ENCODE results near the gene PREP.

The PREP gene

GRCh38 chr6:105330364-105330763 lies 72.5 kb downstream of the PREP start:
- Histone ChIP-seq H3K36me3 (ENCODE audit: control insufficient read depth in 2 of 2, insufficient read depth in 2 of 2, low read length in 2 of 2) (peaks cover 33 to 37% of the 10 kb centered on the region in 2 donors), H3K9ac (ENCODE audit: low read depth in 1 of 2, low read length in 2 of 2) (no peak overlapping the region), H3K27me3 (ENCODE audit: control insufficient read depth in 2 of 2, insufficient read depth in 2 of 2, low read length in 2 of 2) (no peaks in the 10 kb centered on the region), H3K9me3 (ENCODE audit: control insufficient read depth in 2 of 2, low read length in 2 of 2) (no peaks in the 10 kb centered on the region), H3K4me1 (ENCODE audit: control insufficient read depth in 2 of 2, insufficient read depth in 2 of 2, low read length in 2 of 2) (peaks cover 0 to 11% of the 10 kb centered on the region in 2 donors), H3K4me3 (ENCODE audit: low read length in 2 of 2) (no peak overlapping the region), H3K27ac (ENCODE audit: low read depth in 2 of 2, low read length in 2 of 2) (no peak overlapping the region)

DNA sequence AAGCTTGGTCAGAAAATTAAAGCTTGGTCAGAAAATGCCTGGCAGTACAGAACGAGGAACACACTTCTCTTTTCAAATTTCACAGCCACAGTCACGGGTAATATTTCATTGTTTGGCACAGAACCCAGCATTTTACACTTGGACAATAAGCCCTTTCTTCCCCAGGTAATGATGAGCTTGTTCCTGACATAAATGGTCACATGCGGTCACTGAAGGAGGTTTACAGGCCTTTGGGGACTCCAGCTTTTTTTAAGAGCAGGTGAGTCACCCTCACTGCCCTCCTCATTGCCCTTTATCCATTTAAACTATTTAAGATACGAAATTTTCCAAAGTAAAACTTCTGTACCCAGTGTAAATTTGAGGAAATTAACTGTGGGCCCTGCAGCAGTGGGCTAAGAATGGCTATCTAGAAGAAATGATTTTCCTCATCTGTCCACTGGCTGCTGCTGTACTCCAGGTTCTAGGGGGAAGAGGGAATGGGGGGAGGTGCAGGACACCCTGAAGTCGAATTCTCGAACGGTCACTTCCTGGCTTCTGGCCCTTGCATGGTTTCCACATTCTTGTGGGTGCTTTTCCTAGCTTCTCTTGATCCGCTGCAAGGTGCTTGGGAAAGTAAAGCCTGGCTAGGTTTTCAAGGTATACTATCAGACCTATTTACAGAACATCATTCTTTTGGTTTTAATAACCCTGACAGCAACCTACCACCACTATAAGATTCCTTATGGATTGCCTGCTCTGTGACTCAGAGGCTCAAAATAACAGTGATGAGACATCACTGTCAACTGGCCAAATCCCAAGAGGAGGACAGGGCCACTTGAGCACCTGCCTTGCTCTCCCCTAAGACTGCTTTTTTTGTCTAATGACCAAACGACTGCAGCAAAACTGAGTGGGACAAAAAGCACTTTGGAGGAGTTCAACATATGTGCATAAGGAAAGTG lies 75.8 kb downstream of the PREP start:
- Histone ChIP-seq H3K9ac (ENCODE audit: low read depth in 1 of 2, low read length in 2 of 2) (no peak overlapping the region), H3K4me3 (ENCODE audit: low read length in 2 of 2) (no peak overlapping the region), H3K36me3 (ENCODE audit: control insufficient read depth in 2 of 2, insufficient read depth in 2 of 2, low read length in 2 of 2) (peaks cover 35 to 52% of the 10 kb centered on the region in 2 donors), H3K27me3 (ENCODE audit: control insufficient read depth in 2 of 2, insufficient read depth in 2 of 2, low read length in 2 of 2) (no peaks in the 10 kb centered on the region), H3K9me3 (ENCODE audit: control insufficient read depth in 2 of 2, low read length in 2 of 2) (no peaks in the 10 kb centered on the region), H3K27ac (ENCODE audit: low read depth in 2 of 2, low read length in 2 of 2) (peak overlapping the region in 1 of 2 donors; percentile 25), H3K4me1 (ENCODE audit: control insufficient read depth in 2 of 2, insufficient read depth in 2 of 2, low read length in 2 of 2) (peaks cover 0 to 11% of the 10 kb centered on the region in 2 donors)

- no peak overlapping the region for H3K9ac ChIP-seq (ENCODE audit: low read depth in 1 of 2, low read length in 2 of 2)
- H3K27ac ChIP-seq (ENCODE audit: low read depth in 2 of 2, low read length in 2 of 2): peak overlapping the region in 1 of 2 donors; percentile 25
- H3K4me3 ChIP-seq (ENCODE audit: low read length in 2 of 2): no peak overlapping the region
- H3K27me3 ChIP-seq (ENCODE audit: control insufficient read depth in 2 of 2, insufficient read depth in 2 of 2, low read length in 2 of 2): no peaks in the 10 kb centered on the region
- H3K9me3 ChIP-seq (ENCODE audit: control insufficient read depth in 2 of 2, low read length in 2 of 2): no peaks in the 10 kb centered on the region
- peaks cover 31 to 52% of the 10 kb centered on the region in 2 donors for H3K36me3 ChIP-seq (ENCODE audit: control insufficient read depth in 2 of 2, insufficient read depth in 2 of 2, low read length in 2 of 2)
- peaks cover 0 to 11% of the 10 kb centered on the region in 2 donors for H3K4me1 ChIP-seq (ENCODE audit: control insufficient read depth in 2 of 2, insufficient read depth in 2 of 2, low read length in 2 of 2)
These were observed 76.7 kb downstream of the PREP start for GRCh38 chr6:105326216-105326615.

- H3K4me3 ChIP-seq (ENCODE audit: low read length in 2 of 2): no peak overlapping the region
- no peak overlapping the region for H3K27ac ChIP-seq (ENCODE audit: low read depth in 2 of 2, low read length in 2 of 2)
- no peaks in the 10 kb centered on the region for H3K9me3 ChIP-seq (ENCODE audit: control insufficient read depth in 2 of 2, low read length in 2 of 2)
- H3K9ac ChIP-seq (ENCODE audit: low read depth in 1 of 2, low read length in 2 of 2): no peak overlapping the region
- H3K36me3 ChIP-seq (ENCODE audit: control insufficient read depth in 2 of 2, insufficient read depth in 2 of 2, low read length in 2 of 2): peaks cover 31 to 53% of the 10 kb centered on the region in 2 donors
- H3K4me1 ChIP-seq (ENCODE audit: control insufficient read depth in 2 of 2, insufficient read depth in 2 of 2, low read length in 2 of 2): peaks cover 0 to 11% of the 10 kb centered on the region in 2 donors
- no peaks in the 10 kb centered on the region for H3K27me3 ChIP-seq (ENCODE audit: control insufficient read depth in 2 of 2, insufficient read depth in 2 of 2, low read length in 2 of 2)
These were observed 78.4 kb downstream of the PREP start for GRCh38 chr6:105324386-105324950.

DNA sequence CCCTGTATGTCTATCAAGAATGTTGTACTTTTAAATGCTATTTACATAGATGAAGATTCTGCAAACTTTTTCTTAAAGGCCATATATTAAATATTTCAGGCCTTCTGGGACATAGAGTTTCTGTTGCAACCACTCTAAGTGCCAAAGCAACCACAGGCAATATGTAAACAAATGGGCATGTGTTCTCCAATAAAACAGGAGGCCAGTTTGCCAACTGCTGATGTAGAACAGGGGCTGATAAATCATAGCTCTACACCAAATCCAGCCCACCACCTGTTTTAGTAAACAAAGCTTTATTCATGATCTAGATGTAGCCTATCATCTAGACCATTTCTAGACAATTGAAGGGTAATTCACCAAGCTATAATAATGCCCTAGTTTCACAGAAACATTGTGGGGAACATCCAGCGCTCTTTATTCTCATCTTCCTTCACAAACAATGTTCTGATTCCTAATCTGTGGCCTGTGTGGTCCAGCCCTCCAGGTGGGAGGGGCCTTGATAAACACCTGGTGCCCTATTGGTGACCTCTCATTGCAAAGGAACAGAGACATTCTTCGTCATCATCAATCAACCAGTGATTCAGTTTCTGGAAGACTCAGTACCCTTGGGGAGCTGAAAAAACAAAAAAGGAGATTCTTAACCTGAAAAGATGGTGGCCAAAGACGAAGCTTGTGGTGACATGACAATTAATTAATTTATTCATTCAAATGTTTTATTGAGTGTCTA lies 80.2 kb downstream of the PREP start:
- H3K9me3 ChIP-seq (ENCODE audit: control insufficient read depth in 2 of 2, low read length in 2 of 2): no peaks in the 10 kb centered on the region
- H3K27ac ChIP-seq (ENCODE audit: low read depth in 2 of 2, low read length in 2 of 2): no peak overlapping the region
- H3K4me1 ChIP-seq (ENCODE audit: control insufficient read depth in 2 of 2, insufficient read depth in 2 of 2, low read length in 2 of 2): peaks cover 0 to 11% of the 10 kb centered on the region in 2 donors
- peaks cover 32 to 49% of the 10 kb centered on the region in 2 donors for H3K36me3 ChIP-seq (ENCODE audit: control insufficient read depth in 2 of 2, insufficient read depth in 2 of 2, low read length in 2 of 2)
- no peak overlapping the region for H3K9ac ChIP-seq (ENCODE audit: low read depth in 1 of 2, low read length in 2 of 2)
- H3K4me3 ChIP-seq (ENCODE audit: low read length in 2 of 2): no peak overlapping the region
- H3K27me3 ChIP-seq (ENCODE audit: control insufficient read depth in 2 of 2, insufficient read depth in 2 of 2, low read length in 2 of 2): no peaks in the 10 kb centered on the region

GRCh38 chr6:105321728-105322127 lies 81.2 kb downstream of the PREP start:
- H3K4me1 ChIP-seq (ENCODE audit: control insufficient read depth in 2 of 2, insufficient read depth in 2 of 2, low read length in 2 of 2): peaks cover 0 to 6% of the 10 kb centered on the region in 2 donors
- no peak overlapping the region for H3K9ac ChIP-seq (ENCODE audit: low read depth in 1 of 2, low read length in 2 of 2)
- H3K36me3 ChIP-seq (ENCODE audit: control insufficient read depth in 2 of 2, insufficient read depth in 2 of 2, low read length in 2 of 2): peaks cover 37 to 53% of the 10 kb centered on the region in 2 donors
- no peak overlapping the region for H3K27ac ChIP-seq (ENCODE audit: low read depth in 2 of 2, low read length in 2 of 2)
- H3K4me3 ChIP-seq (ENCODE audit: low read length in 2 of 2): no peak overlapping the region
- H3K9me3 ChIP-seq (ENCODE audit: control insufficient read depth in 2 of 2, low read length in 2 of 2): no peaks in the 10 kb centered on the region
- H3K27me3 ChIP-seq (ENCODE audit: control insufficient read depth in 2 of 2, insufficient read depth in 2 of 2, low read length in 2 of 2): no peaks in the 10 kb centered on the region

DNA sequence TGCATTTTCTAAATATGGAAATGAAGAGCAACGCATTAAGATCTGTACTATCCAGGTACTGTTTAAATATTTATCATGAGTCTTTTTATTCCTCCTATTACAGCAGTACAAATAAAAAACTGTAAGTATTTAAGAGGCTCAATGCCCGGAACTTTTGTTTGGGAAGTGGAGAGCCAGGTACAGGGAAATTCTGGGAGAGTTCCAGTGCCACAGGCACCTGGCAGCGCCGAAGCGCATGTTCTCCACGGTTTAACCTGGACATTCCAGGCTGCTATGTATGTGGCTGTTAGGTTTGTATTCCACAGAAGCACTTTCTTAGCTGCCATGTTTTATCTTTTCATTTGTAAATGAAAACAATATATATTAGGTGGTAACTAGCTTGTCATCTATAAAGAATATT lies 81.7 kb downstream of the PREP start:
- Histone ChIP-seq H3K27ac (ENCODE audit: low read depth in 2 of 2, low read length in 2 of 2) (no peak overlapping the region), H3K4me3 (ENCODE audit: low read length in 2 of 2) (no peak overlapping the region), H3K27me3 (ENCODE audit: control insufficient read depth in 2 of 2, insufficient read depth in 2 of 2, low read length in 2 of 2) (no peaks in the 10 kb centered on the region), H3K9ac (ENCODE audit: low read depth in 1 of 2, low read length in 2 of 2) (no peak overlapping the region), H3K9me3 (ENCODE audit: control insufficient read depth in 2 of 2, low read length in 2 of 2) (no peaks in the 10 kb centered on the region), H3K4me1 (ENCODE audit: control insufficient read depth in 2 of 2, insufficient read depth in 2 of 2, low read length in 2 of 2) (peaks cover 0 to 2% of the 10 kb centered on the region in 2 donors), H3K36me3 (ENCODE audit: control insufficient read depth in 2 of 2, insufficient read depth in 2 of 2, low read length in 2 of 2) (peaks cover 37 to 56% of the 10 kb centered on the region in 2 donors)

- no peaks in the 10 kb centered on the region for H3K4me1 ChIP-seq (ENCODE audit: control insufficient read depth in 2 of 2, insufficient read depth in 2 of 2, low read length in 2 of 2)
- H3K36me3 ChIP-seq (ENCODE audit: control insufficient read depth in 2 of 2, insufficient read depth in 2 of 2, low read length in 2 of 2): peaks cover 39 to 60% of the 10 kb centered on the region in 2 donors
- H3K9me3 ChIP-seq (ENCODE audit: control insufficient read depth in 2 of 2, low read length in 2 of 2): no peaks in the 10 kb centered on the region
- H3K27me3 ChIP-seq (ENCODE audit: control insufficient read depth in 2 of 2, insufficient read depth in 2 of 2, low read length in 2 of 2): no peaks in the 10 kb centered on the region
- no peak overlapping the region for H3K27ac ChIP-seq (ENCODE audit: low read depth in 2 of 2, low read length in 2 of 2)
- no peak overlapping the region for H3K4me3 ChIP-seq (ENCODE audit: low read length in 2 of 2)
- H3K9ac ChIP-seq (ENCODE audit: low read depth in 1 of 2, low read length in 2 of 2): no peak overlapping the region
These were observed 82.1 kb downstream of the PREP start for GRCh38 chr6:105320765-105321164.

- peaks cover 40 to 63% of the 10 kb centered on the region in 2 donors for H3K36me3 ChIP-seq (ENCODE audit: control insufficient read depth in 2 of 2, insufficient read depth in 2 of 2, low read length in 2 of 2)
- H3K27me3 ChIP-seq (ENCODE audit: control insufficient read depth in 2 of 2, insufficient read depth in 2 of 2, low read length in 2 of 2): no peaks in the 10 kb centered on the region
- H3K9me3 ChIP-seq (ENCODE audit: control insufficient read depth in 2 of 2, low read length in 2 of 2): no peaks in the 10 kb centered on the region
- no peak overlapping the region for H3K27ac ChIP-seq (ENCODE audit: low read depth in 2 of 2, low read length in 2 of 2)
- H3K4me1 ChIP-seq (ENCODE audit: control insufficient read depth in 2 of 2, insufficient read depth in 2 of 2, low read length in 2 of 2): no peaks in the 10 kb centered on the region
- no peak overlapping the region for H3K9ac ChIP-seq (ENCODE audit: low read depth in 1 of 2, low read length in 2 of 2)
- H3K4me3 ChIP-seq (ENCODE audit: low read length in 2 of 2): no peak overlapping the region
These were observed 82.6 kb downstream of the PREP start for GRCh38 chr6:105320271-105320670.

DNA sequence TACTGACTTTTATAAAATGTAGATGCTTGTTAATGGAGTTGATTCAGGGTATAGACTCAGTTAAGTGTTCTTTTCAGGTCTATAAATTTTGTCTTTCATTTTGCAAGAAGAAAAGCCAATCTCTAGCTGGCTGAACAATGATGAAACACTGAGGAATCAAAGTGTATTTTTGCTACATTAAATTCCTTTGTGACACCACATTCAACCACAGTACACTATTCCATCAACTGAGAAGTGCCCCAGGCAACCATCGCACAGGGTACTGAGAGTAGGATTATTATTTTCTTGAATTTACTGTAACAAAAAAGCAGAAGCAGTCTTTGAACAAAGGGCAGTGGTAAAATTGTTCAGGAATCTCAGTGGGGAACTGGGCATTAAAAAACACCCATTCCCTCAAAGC lies 83.6 kb downstream of the PREP start:
- Histone ChIP-seq H3K27me3 (ENCODE audit: control insufficient read depth in 2 of 2, insufficient read depth in 2 of 2, low read length in 2 of 2) (no peaks in the 10 kb centered on the region), H3K9ac (ENCODE audit: low read depth in 1 of 2, low read length in 2 of 2) (no peak overlapping the region), H3K9me3 (ENCODE audit: control insufficient read depth in 2 of 2, low read length in 2 of 2) (no peaks in the 10 kb centered on the region), H3K36me3 (ENCODE audit: control insufficient read depth in 2 of 2, insufficient read depth in 2 of 2, low read length in 2 of 2) (peaks cover 36 to 58% of the 10 kb centered on the region in 2 donors), H3K27ac (ENCODE audit: low read depth in 2 of 2, low read length in 2 of 2) (no peak overlapping the region), H3K4me1 (ENCODE audit: control insufficient read depth in 2 of 2, insufficient read depth in 2 of 2, low read length in 2 of 2) (no peaks in the 10 kb centered on the region), H3K4me3 (ENCODE audit: low read length in 2 of 2) (no peak overlapping the region)
